HEK293 (cell line): ENCODE measurements around the gene ZNF648.

Experiments
- SETDB1 ChIP-seq: IDR thresholded peaks from one replicate; pipeline ENCODE4 v1.6.1; 2017; ENCODE audit warnings: mild to moderate bottlenecking, low read length, moderate library complexity, mixed read lengths; ENCODE audit not compliant: insufficient read length
- TF ChIP-seq, protein P1 (sequence below): fragments of 450-650 bp; formaldehyde crosslinking; IDR thresholded peaks from 2 replicates; pipeline ENCODE4 v1.5.1; 2016; ENCODE audit warnings: missing biosample characterization, missing genetic modification characterization

- no peak for TF ChIP-seq SETDB1
- TF ChIP-seq, protein P1, sequence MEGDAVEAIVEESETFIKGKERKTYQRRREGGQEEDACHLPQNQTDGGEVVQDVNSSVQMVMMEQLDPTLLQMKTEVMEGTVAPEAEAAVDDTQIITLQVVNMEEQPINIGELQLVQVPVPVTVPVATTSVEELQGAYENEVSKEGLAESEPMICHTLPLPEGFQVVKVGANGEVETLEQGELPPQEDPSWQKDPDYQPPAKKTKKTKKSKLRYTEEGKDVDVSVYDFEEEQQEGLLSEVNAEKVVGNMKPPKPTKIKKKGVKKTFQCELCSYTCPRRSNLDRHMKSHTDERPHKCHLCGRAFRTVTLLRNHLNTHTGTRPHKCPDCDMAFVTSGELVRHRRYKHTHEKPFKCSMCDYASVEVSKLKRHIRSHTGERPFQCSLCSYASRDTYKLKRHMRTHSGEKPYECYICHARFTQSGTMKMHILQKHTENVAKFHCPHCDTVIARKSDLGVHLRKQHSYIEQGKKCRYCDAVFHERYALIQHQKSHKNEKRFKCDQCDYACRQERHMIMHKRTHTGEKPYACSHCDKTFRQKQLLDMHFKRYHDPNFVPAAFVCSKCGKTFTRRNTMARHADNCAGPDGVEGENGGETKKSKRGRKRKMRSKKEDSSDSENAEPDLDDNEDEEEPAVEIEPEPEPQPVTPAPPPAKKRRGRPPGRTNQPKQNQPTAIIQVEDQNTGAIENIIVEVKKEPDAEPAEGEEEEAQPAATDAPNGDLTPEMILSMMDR (tag by site-specific recombination): no peak
These were observed 29.6 kb upstream of the ZNF648 start for GRCh38 chr1:182091083-182091482.
